MCF 10A (cell line): ENCODE measurements around the gene RPUSD2. TPM values are rescaled to one million over a fixed set of nuclear protein-coding genes. Genes with fewer than 3 reads are reported as not detected.
A peak's percentile ranks its signal among the peaks of the same experiment; 100 is the strongest.

Experiments used
- BruUV-seq: library from RNA; stranded (reverse); fragments of 400-500 nt; replicated peaks from 2 replicates; lab custom pipeline; 2021; lab: Mats Ljungman, UMichigan
- CTCF ChIA-PET: fragments of 300-600 bp; sonication (Branson Sonifier 250); formaldehyde crosslinking; extraction: SDS; loops from one replicate; lab custom pipeline; 2021; ENCODE audit warnings: antibody characterized with exemption, inconsistent platforms; lab: Yijun Ruan, JAX
- POLR2A ChIA-PET: fragments of 300-600, 350-650 bp; sonication (Branson Sonifier 250); formaldehyde crosslinking; extraction: SDS; loops from one replicate; lab custom pipeline; 2020; ENCODE audit warnings: antibody characterized with exemption, inconsistent platforms; lab: Yijun Ruan, JAX
- DNase-seq: peaks from one replicate; pipeline ENCODE4 v3.0.0-alpha.2; 2018; ENCODE audit not compliant: unreplicated experiment
- H3K27ac Mint-ChIP-seq: one replicate; pipeline ENCODE4 v1.8.0; 2022; ENCODE audit warnings: mild to moderate bottlenecking, low read depth, mixed read lengths; ENCODE audit not compliant: unreplicated experiment
- H3K27me3 Mint-ChIP-seq: one replicate; pipeline ENCODE4 v1.8.0; 2022; ENCODE audit warnings: mixed read lengths; ENCODE audit not compliant: insufficient read depth, unreplicated experiment
- H3K36me3 Mint-ChIP-seq: one replicate; pipeline ENCODE4 v1.8.0; 2022; ENCODE audit warnings: mild to moderate bottlenecking, moderate library complexity, mixed read lengths; ENCODE audit not compliant: insufficient read depth, unreplicated experiment
- H3K4me1 Mint-ChIP-seq: one replicate; pipeline ENCODE4 v1.8.0; 2022; ENCODE audit warnings: mixed read lengths; ENCODE audit not compliant: insufficient read depth, unreplicated experiment
- H3K4me3 Mint-ChIP-seq: one replicate; pipeline ENCODE4 v1.8.0; 2022; ENCODE audit warnings: mild to moderate bottlenecking, moderate library complexity, mixed read lengths; ENCODE audit not compliant: unreplicated experiment
- H3K9me3 Mint-ChIP-seq: one replicate; pipeline ENCODE4 v1.8.0; 2022; ENCODE audit warnings: mixed read lengths; ENCODE audit not compliant: unreplicated experiment
- CTCF ChIP-seq: fragments of 200-600 bp; IDR thresholded peaks from one replicate; pipeline ENCODE4 v1.8.0; 2022; ENCODE audit warnings: antibody characterized with exemption, mild to moderate bottlenecking; ENCODE audit not compliant: unreplicated experiment
- intact Hi-C: fragments of 100-400 bp; cut with micrococcal nuclease; formaldehyde crosslinking; loops from 2 replicates; pipeline ENCODE4 v1.14.1; 2022
- total RNA-seq: library from RNA; stranded (reverse); gene quantifications from 2 replicates; pipeline ENCODE4 v1.2.3, GENCODE V29; 2022

RPUSD2 gene
- total RNA-seq, 1 experiment from 2014 or later: 13.4 TPM

GRCh38 chr15:40564591-40565332 is 4.3 kb upstream of the RPUSD2 start, which contains the start of gene CCDC32:
Gene CCDC32 (minus strand): TSS chr15:40565042. CDS start chr15:40563015, 2,027 bp downstream.
- Mint-ChIP-seq H3K9me3 (no peaks in the 10 kb centered on the region), H3K27ac (peak within 1 kb of the TSS; percentile 96), H3K27me3 (no peaks in the 10 kb centered on the region), H3K4me1 (peaks cover 14% of the 10 kb centered on the region), H3K4me3 (peak within 1 kb of the TSS; percentile 92), H3K36me3 (peaks cover 26% of the 10 kb centered on the region)
- TF ChIP-seq CTCF: no peak
- DNase-seq: peak; percentile 99
- BruUV-seq: TSS peak; percentile 66
- ChIA-PET POLR2A (interaction anchor here (0.5 to 1.9 kb wide), 21 partner anchors 16 to 1710 kb away, joined by 3 to 12 read pairs (median 3); partner anchors contain the start of genes BAHD1, CHAC1, RAD51 and SPINT1), CTCF (interaction anchor here (0.6 to 1.1 kb wide), 6 partner anchors 26 to 402 kb away, joined by 3 to 5 read pairs (median 3); no protein-coding TSS in a partner anchor)
- intact Hi-C loops: loop anchor here (2.0 to 10.0 kb wide), 2 partner anchors 30 to 120 kb away; partner anchors contain the start of genes BAHD1 and KNL1

- H3K36me3 Mint-ChIP-seq: peaks cover 23% of the 10 kb centered on the region
- DNase-seq: no peak
- H3K4me3 Mint-ChIP-seq: peak overlapping the region; percentile 92
- peak overlapping the region; percentile 96 for H3K27ac Mint-ChIP-seq
- no TSS peak for BruUV-seq
- POLR2A ChIA-PET: interaction anchor here (0.6 to 1.9 kb wide), 16 partner anchors 15 to 985 kb away, joined by 3 to 12 read pairs (median 4); partner anchors contain the start of genes CHAC1, RAD51, SPINT1 and VPS18
- TF ChIP-seq CTCF: no peak
- CTCF ChIA-PET: interaction anchor here (0.7 to 1.1 kb wide), 5 partner anchors 25 to 287 kb away, joined by 3 to 4 read pairs (median 3); partner anchors contain the start of gene BAHD1
- intact Hi-C loops: loop anchor here (2.0 to 10.0 kb wide), 2 partner anchors 29 to 121 kb away; partner anchors contain the start of genes BAHD1 and KNL1
- H3K9me3 Mint-ChIP-seq: no peaks in the 10 kb centered on the region
- peaks cover 16% of the 10 kb centered on the region for H3K4me1 Mint-ChIP-seq
- no peaks in the 10 kb centered on the region for H3K27me3 Mint-ChIP-seq
These were observed 3.5 kb upstream of the RPUSD2 start for GRCh38 chr15:40565333-40566238.

GRCh38 chr15:40567111-40567510 is 2.0 kb upstream of the RPUSD2 start:
- Mint-ChIP-seq H3K4me1 (peaks cover 16% of the 10 kb centered on the region), H3K27ac (no peak overlapping the region), H3K9me3 (no peaks in the 10 kb centered on the region), H3K36me3 (peaks cover 15% of the 10 kb centered on the region), H3K4me3 (no peak overlapping the region), H3K27me3 (no peaks in the 10 kb centered on the region)
- no TSS peak for BruUV-seq
- DNase-seq: peak; percentile 36
- peak; percentile 20 for TF ChIP-seq CTCF
- intact Hi-C loops: loop anchor here (10.0 kb wide), 1 partner anchor 122 kb away; the partner anchor contains the start of gene BAHD1
- ChIA-PET CTCF (interaction anchor here (0.6 to 0.7 kb wide), 4 partner anchors 24 to 916 kb away, joined by 3 to 4 read pairs (median 4); no protein-coding TSS in a partner anchor), POLR2A (interaction anchor here (0.6 to 1.3 kb wide), 4 partner anchors 23 to 126 kb away, joined by 3 to 6 read pairs (median 5); partner anchors contain the start of gene BAHD1)
